Endodermal cell (in vitro differentiated cells): Measurements from ENCODE around the gene SLC39A9. TPM values are rescaled to one million over a fixed set of nuclear protein-coding genes. Genes with fewer than 3 reads are reported as not detected.

Experiments used
- DNase-seq: peaks from one replicate; pipeline ENCODE4 v3.0.0-alpha.2; 2017
- H3K27ac ChIP-seq: 2 replicates; pipeline ENCODE4 v1.5.1; 2013; ENCODE audit warnings: mild to moderate bottlenecking, low read depth, low read length, moderate library complexity
- H3K27me3 ChIP-seq: 2 replicates; pipeline ENCODE4 v1.6.1; 2013; ENCODE audit warnings: mild to moderate bottlenecking, low read length, moderate library complexity; ENCODE audit not compliant: insufficient read depth, control insufficient read depth, poor library complexity, severe bottlenecking
- H3K36me3 ChIP-seq: 2 replicates; pipeline ENCODE4 v1.7.0; 2013; ENCODE audit warnings: mild to moderate bottlenecking, low read length, moderate library complexity; ENCODE audit not compliant: control insufficient read depth, insufficient read depth
- H3K4me1 ChIP-seq: one replicate; pipeline ENCODE4 v1.7.0; 2013; ENCODE audit warnings: low read length; ENCODE audit not compliant: control insufficient read depth, insufficient read depth
- H3K4me3 ChIP-seq: 2 replicates; pipeline ENCODE4 v1.5.1; 2013; ENCODE audit warnings: mild to moderate bottlenecking, low read length, moderate library complexity
- H3K9ac ChIP-seq: 2 replicates; pipeline ENCODE4 v1.6.1; 2013; ENCODE audit warnings: mild to moderate bottlenecking, low read length, moderate library complexity; ENCODE audit not compliant: poor library complexity, severe bottlenecking; ENCODE audit errors: extremely low read depth
- H3K9me3 ChIP-seq: 2 replicates; pipeline ENCODE4 v1.6.1; 2013; ENCODE audit warnings: mild to moderate bottlenecking, low read length, moderate library complexity; ENCODE audit not compliant: control insufficient read depth
- H3K27ac Mint-ChIP-seq: 2 replicates; pipeline ENCODE4 v1.8.0; 2020; ENCODE audit warnings: mixed read lengths
- H3K27me3 Mint-ChIP-seq: 2 replicates; pipeline ENCODE4 v1.8.0; 2021; ENCODE audit warnings: mild to moderate bottlenecking, mixed read lengths; ENCODE audit not compliant: insufficient read depth
- H3K36me3 Mint-ChIP-seq: 2 replicates; pipeline ENCODE4 v1.8.0; 2020; ENCODE audit warnings: low read depth, mixed read lengths
- H3K4me1 Mint-ChIP-seq: 2 replicates; pipeline ENCODE4 v1.8.0; 2020; ENCODE audit warnings: mixed read lengths
- H3K4me3 Mint-ChIP-seq: 2 replicates; pipeline ENCODE4 v1.8.0; 2020; ENCODE audit warnings: mild to moderate bottlenecking, moderate library complexity, mixed read lengths
- H3K9me3 Mint-ChIP-seq: 2 replicates; pipeline ENCODE4 v1.8.0; 2020; ENCODE audit warnings: mild to moderate bottlenecking, mixed read lengths
- WGBS, 2 experiments: methylation state at CpG; one replicate each; pipeline versions ENCODE4 v1.1.5 to v1.1.7; 2013; ENCODE audit warnings: missing lambda C conversion rate in 2 of 2, mixed read lengths in 1 of 2; ENCODE audit not compliant: insufficient coverage in 1 of 2, insufficient read length in 1 of 2; 5-methylcytosine and 5-hydroxymethylcytosine counted together
- total RNA-seq, 2 donors: library from RNA; stranded (reverse); fragmentation: NEBNext Ultra II Directional in 1 of 2; extraction: Animal tissue kit (Norgen Biotek cat#: 25700) in 1 of 2; gene quantifications; 2 replicates in 1 of 2; 3 replicates in 1 of 2; pipeline ENCODE4 v1.2.1, GENCODE V29; 2021
- TF ChIP-seq, protein P1 (sequence below): fragments of 200-600 bp; sonication (generic); conservative IDR thresholded peaks from 2 replicates; pipeline ENCODE4 v1.5.0; 2021; ENCODE audit warnings: antibody characterized with exemption, mild to moderate bottlenecking

Gene SLC39A9
- total RNA-seq, 2 donors from 2014 or later, result 40.8 to 53.8 TPM

DNA sequence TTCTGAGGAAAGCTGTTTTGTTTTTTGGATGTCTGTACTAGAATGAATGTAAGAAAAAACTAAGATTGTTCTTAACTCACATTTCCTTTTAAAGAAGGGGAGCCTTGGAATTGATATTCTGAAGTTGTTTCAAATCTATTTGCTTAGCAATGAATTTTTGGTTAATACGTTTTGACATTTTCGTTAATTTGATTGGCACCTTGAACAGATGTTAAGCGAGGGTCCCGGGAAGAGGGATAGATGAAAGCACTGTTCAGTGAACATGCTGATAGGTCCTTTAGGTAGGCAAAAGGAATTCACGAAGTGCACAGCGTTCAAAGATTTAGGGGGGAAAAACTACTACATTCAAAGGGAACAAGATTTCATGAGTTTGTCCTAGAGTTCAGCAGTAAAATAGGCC lies 1.7 kb downstream of the SLC39A9 start:
- peak overlapping the region; percentile 93 for H3K4me3 Mint-ChIP-seq
- no peaks in the 10 kb centered on the region for H3K27me3 Mint-ChIP-seq
- Histone ChIP-seq H3K36me3 (peaks cover 30% of the 10 kb centered on the region), H3K4me3 (peak overlapping the region; percentile 95), H3K27ac (no peak overlapping the region), H3K9me3 (no peaks in the 10 kb centered on the region), H3K9ac (no peak overlapping the region), H3K27me3 (no peaks in the 10 kb centered on the region), H3K4me1 (no peaks in the 10 kb centered on the region)
- H3K36me3 Mint-ChIP-seq, result peaks cover 24% of the 10 kb centered on the region
- peaks cover 27% of the 10 kb centered on the region for H3K4me1 Mint-ChIP-seq
- WGBS, 2 experiments, result 88 to 91% methylated on average over 6 of the region's 6 CpGs
- TF ChIP-seq, protein P1, sequence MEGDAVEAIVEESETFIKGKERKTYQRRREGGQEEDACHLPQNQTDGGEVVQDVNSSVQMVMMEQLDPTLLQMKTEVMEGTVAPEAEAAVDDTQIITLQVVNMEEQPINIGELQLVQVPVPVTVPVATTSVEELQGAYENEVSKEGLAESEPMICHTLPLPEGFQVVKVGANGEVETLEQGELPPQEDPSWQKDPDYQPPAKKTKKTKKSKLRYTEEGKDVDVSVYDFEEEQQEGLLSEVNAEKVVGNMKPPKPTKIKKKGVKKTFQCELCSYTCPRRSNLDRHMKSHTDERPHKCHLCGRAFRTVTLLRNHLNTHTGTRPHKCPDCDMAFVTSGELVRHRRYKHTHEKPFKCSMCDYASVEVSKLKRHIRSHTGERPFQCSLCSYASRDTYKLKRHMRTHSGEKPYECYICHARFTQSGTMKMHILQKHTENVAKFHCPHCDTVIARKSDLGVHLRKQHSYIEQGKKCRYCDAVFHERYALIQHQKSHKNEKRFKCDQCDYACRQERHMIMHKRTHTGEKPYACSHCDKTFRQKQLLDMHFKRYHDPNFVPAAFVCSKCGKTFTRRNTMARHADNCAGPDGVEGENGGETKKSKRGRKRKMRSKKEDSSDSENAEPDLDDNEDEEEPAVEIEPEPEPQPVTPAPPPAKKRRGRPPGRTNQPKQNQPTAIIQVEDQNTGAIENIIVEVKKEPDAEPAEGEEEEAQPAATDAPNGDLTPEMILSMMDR, result no peak
- no peak for DNase-seq
- no peaks in the 10 kb centered on the region for H3K9me3 Mint-ChIP-seq
- no peak overlapping the region for H3K27ac Mint-ChIP-seq

DNA sequence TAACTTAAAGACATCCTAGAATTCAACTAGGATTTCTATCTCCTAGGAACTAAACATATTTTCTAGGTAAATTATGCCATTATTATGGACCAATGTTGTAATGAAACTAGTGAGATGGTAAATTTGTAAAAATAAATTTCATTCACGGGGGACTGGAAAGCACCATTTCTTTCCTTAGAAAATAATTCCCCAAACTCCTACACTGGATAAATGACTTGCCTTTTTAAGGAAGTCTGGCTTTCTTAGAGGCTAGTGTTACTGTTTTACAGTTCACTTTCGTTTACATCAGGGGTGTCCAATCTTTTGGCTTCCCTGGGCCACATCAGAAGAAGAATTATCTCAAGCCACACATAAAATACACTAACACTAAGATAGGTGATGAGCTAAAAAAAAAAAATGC lies 3.3 kb downstream of the SLC39A9 start:
- Histone ChIP-seq H3K4me3 (peak overlapping the region; percentile 95), H3K9ac (no peak overlapping the region), H3K9me3 (no peaks in the 10 kb centered on the region), H3K36me3 (peaks cover 19% of the 10 kb centered on the region), H3K27ac (no peak overlapping the region), H3K4me1 (no peaks in the 10 kb centered on the region), H3K27me3 (no peaks in the 10 kb centered on the region)
- TF ChIP-seq, protein P1, result no peak
- Mint-ChIP-seq H3K4me3 (no peak overlapping the region), H3K36me3 (peaks cover 8% of the 10 kb centered on the region), H3K9me3 (no peaks in the 10 kb centered on the region), H3K4me1 (peaks cover 23% of the 10 kb centered on the region), H3K27me3 (no peaks in the 10 kb centered on the region), H3K27ac (no peak overlapping the region)
- WGBS, 2 experiments, result 93% methylated on average over 1 of the region's 2 CpGs; no CpG with 5 or more reads in 1 of the 2 experiments
- DNase-seq, result no peak

DNA sequence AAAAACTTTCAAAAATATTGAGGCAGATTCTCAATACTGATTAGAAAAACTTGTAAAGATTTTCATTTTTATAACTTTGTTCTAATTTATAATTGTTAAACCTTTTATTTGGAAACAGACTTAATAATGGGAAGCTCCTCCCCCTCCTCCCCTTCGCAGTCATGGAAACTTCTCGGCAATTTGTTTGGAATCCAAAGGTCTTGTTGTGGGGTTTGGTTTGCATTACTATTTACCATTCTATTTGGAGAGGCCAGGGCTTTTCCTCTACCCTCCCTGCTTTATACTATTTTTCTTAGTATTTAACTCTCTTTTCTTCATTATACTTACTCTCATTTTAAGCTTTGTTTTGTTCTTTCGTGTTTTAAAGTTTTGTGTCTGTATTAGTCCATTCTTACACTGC lies 6.0 kb downstream of the SLC39A9 start:
- TF ChIP-seq, protein P1, result no peak
- no peaks in the 10 kb centered on the region for H3K27me3 ChIP-seq
- Mint-ChIP-seq H3K36me3 (peaks cover 11% of the 10 kb centered on the region), H3K27ac (no peak overlapping the region), H3K4me1 (peaks cover 17% of the 10 kb centered on the region), H3K27me3 (no peaks in the 10 kb centered on the region), H3K4me3 (no peak overlapping the region), H3K9me3 (no peaks in the 10 kb centered on the region)
- no peaks in the 10 kb centered on the region for H3K4me1 ChIP-seq
- no peak overlapping the region for H3K4me3 ChIP-seq
- peaks cover 15% of the 10 kb centered on the region for H3K36me3 ChIP-seq
- H3K9ac ChIP-seq, result no peak overlapping the region
- WGBS, 2 experiments, result 100% methylated on average over 1 of the region's 3 CpGs; no CpG with 5 or more reads in 1 of the 2 experiments
- DNase-seq, result no peak
- no peaks in the 10 kb centered on the region for H3K9me3 ChIP-seq
- H3K27ac ChIP-seq, result no peak overlapping the region
